K562 (cell line): ENCODE results near the gene CPED1. TPM values are rescaled to one million over a fixed set of nuclear protein-coding genes. Genes with fewer than 3 reads are reported as not detected.

Experiments
- ASH1L ChIP-seq: fragments of 450-650 bp; IDR thresholded peaks from 2 replicates; pipeline ENCODE4 v1.6.1; 2018; ENCODE audit warnings: borderline replicate concordance, mild to moderate bottlenecking, low read depth; ENCODE audit not compliant: partially characterized antibody
- E2F1 ChIP-seq: sonication (generic); formaldehyde crosslinking; IDR thresholded peaks from 2 replicates; pipeline ENCODE4 v1.8.1; 2023; ENCODE audit warnings: mild to moderate bottlenecking, missing genetic modification reagents, moderate library complexity
- EWSR1 ChIP-seq: fragments of 450-650 bp; IDR thresholded peaks from 2 replicates; pipeline ENCODE4 v1.6.1; 2018; ENCODE audit warnings: borderline replicate concordance, mild to moderate bottlenecking, low read depth, moderate library complexity; ENCODE audit not compliant: partially characterized antibody
- FOXK1 ChIP-seq: sonication (generic); formaldehyde crosslinking; IDR thresholded peaks from 2 replicates; pipeline ENCODE4 v1.8.0; 2022; ENCODE audit warnings: missing genetic modification reagents, mild to moderate bottlenecking, borderline replicate concordance
- NEUROD1 ChIP-seq: fragments of 150-350 bp; IDR thresholded peaks from 2 replicates; pipeline ENCODE4 v1.6.1; 2014; ENCODE audit warnings: borderline replicate concordance, low read length, low read depth; ENCODE audit not compliant: partially characterized antibody
- RBM17 ChIP-seq: fragments of 200-400 bp; formaldehyde crosslinking; IDR thresholded peaks from 2 replicates; pipeline ENCODE4 v1.6.1; 2017; ENCODE audit warnings: low read depth, mild to moderate bottlenecking, low read length, borderline replicate concordance
- ZHX1 ChIP-seq: fragments of 150-350 bp; conservative IDR thresholded peaks from 2 replicates; pipeline ENCODE4 v1.6.1; 2014; ENCODE audit warnings: low read length
- ZNF445 ChIP-seq: fragments of 250-450 bp; sonication (Bioruptor Pico); IDR thresholded peaks from 2 replicates; pipeline ENCODE4 v1.4.0; 2020; ENCODE audit warnings: low read depth, mild to moderate bottlenecking, moderate library complexity
- ZSCAN29 ChIP-seq: fragments of 450-650 bp; IDR thresholded peaks from 2 replicates; pipeline ENCODE4 v1.6.1; 2017
- polyA plus RNA-seq, 8 experiments: library from polyadenylated mRNA; depleted of rRNA in 4 of 8; stranded (reverse) in 5 of 8; unstranded in 3 of 8; fragments of >200 nt; fragmentation: Nextera tagmentation in 2 of 8; fragmentation: Illumina TruSeq in 1 of 8; extraction: Ambion mirVana in 2 of 8; extraction: Trizol in 1 of 8; gene quantifications; 2 replicates each; pipeline versions ENCODE4 v1.2.1 to v1.2.3, GENCODE V29; 2011 to 2014; ENCODE audit warnings: inconsistent platforms in 1 of 8, missing spikeins in 1 of 8
- total RNA-seq, 7 experiments: library from RNA; depleted of rRNA in 6 of 7; stranded (reverse); fragments of >200 nt in 6 of 7; fragmentation: Illumina TruSeq in 2 of 7; extraction: Trizol in 2 of 7; gene quantifications; 2 replicates each; pipeline versions ENCODE4 v1.2.1 to v1.2.3, GENCODE V29; 2011 to 2021; ENCODE audit warnings: low replicate concordance in 1 of 7
- TF ChIP-seq, protein P1 (sequence below), 3 experiments: fragments of 200-800 bp in 1 of 3; fragments of 250-450 bp in 1 of 3; fragments of 450-650 bp in 1 of 3; sonication (Bioruptor Pico) in 1 of 3; sonication (Bioruptor generic) in 1 of 3; formaldehyde crosslinking in 1 of 3; IDR thresholded peaks; 2 replicates each; pipeline versions ENCODE4 v1.6.1 to v1.8.0; 2016 to 2022; ENCODE audit warnings: mild to moderate bottlenecking in 2 of 3, missing genetic modification characterization in 2 of 3, missing compliant biosample characterization in 1 of 3, moderate library complexity in 1 of 3
- TF ChIP-seq, protein P2 (sequence below): fragments of 450-650 bp; IDR thresholded peaks from 2 replicates; pipeline ENCODE4 v1.6.1; 2016; ENCODE audit warnings: low read depth

CPED1 gene
- total and polyA plus RNA-seq, 9 of the 15 experiments (the other 6 are each of a cell fraction or from before 2014, with no cell fraction given) = 195 to 393 (median 290) TPM

DNA sequence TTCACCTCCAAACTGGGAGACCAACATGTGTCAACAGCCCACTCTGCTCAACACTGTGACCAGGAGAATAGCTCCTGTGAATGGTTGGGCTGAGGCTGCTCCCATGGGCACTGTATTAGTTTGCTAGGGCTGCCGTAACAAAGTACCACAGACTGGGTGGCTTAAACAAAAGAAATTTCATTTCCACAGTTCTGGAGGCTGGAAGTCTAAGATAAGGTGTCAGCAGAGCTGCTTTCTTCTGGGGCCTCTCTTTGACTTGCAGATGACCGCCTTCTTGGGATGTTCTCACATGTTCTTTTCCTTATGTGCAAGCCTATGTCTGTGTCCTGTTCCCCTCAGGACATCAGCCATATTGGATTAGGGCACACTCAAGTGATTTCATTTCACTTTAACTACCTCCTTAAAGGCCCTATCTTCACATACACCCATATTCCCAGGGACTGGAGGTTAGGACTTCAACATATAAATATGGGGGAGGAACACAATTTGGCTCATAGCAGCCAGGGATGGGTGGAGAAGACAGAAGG is 90.3 kb downstream of the CPED1 start (continued):
- TF ChIP-seq ZHX1 = no peak
- TF ChIP-seq ZSCAN29 = no peak
- no peak for TF ChIP-seq FOXK1 (CRISPR knock-in tag)
- TF ChIP-seq E2F1 (CRISPR knock-in tag) = no peak
- no peak for TF ChIP-seq ZNF445 (CRISPR knock-in tag)
- TF ChIP-seq, protein P1, sequence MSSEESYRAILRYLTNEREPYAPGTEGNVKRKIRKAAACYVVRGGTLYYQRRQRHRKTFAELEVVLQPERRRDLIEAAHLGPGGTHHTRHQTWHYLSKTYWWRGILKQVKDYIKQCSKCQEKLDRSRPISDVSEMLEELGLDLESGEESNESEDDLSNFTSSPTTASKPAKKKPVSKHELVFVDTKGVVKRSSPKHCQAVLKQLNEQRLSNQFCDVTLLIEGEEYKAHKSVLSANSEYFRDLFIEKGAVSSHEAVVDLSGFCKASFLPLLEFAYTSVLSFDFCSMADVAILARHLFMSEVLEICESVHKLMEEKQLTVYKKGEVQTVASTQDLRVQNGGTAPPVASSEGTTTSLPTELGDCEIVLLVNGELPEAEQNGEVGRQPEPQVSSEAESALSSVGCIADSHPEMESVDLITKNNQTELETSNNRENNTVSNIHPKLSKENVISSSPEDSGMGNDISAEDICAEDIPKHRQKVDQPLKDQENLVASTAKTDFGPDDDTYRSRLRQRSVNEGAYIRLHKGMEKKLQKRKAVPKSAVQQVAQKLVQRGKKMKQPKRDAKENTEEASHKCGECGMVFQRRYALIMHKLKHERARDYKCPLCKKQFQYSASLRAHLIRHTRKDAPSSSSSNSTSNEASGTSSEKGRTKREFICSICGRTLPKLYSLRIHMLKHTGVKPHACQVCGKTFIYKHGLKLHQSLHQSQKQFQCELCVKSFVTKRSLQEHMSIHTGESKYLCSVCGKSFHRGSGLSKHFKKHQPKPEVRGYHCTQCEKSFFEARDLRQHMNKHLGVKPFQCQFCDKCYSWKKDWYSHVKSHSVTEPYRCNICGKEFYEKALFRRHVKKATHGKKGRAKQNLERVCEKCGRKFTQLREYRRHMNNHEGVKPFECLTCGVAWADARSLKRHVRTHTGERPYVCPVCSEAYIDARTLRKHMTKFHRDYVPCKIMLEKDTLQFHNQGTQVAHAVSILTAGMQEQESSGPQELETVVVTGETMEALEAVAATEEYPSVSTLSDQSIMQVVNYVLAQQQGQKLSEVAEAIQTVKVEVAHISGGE (CRISPR knock-in tag; IDR thresholded peaks at IDR 0.05) = no peak
- TF ChIP-seq EWSR1 = no peak
- TF ChIP-seq NEUROD1 = no peak
- TF ChIP-seq, protein P2, sequence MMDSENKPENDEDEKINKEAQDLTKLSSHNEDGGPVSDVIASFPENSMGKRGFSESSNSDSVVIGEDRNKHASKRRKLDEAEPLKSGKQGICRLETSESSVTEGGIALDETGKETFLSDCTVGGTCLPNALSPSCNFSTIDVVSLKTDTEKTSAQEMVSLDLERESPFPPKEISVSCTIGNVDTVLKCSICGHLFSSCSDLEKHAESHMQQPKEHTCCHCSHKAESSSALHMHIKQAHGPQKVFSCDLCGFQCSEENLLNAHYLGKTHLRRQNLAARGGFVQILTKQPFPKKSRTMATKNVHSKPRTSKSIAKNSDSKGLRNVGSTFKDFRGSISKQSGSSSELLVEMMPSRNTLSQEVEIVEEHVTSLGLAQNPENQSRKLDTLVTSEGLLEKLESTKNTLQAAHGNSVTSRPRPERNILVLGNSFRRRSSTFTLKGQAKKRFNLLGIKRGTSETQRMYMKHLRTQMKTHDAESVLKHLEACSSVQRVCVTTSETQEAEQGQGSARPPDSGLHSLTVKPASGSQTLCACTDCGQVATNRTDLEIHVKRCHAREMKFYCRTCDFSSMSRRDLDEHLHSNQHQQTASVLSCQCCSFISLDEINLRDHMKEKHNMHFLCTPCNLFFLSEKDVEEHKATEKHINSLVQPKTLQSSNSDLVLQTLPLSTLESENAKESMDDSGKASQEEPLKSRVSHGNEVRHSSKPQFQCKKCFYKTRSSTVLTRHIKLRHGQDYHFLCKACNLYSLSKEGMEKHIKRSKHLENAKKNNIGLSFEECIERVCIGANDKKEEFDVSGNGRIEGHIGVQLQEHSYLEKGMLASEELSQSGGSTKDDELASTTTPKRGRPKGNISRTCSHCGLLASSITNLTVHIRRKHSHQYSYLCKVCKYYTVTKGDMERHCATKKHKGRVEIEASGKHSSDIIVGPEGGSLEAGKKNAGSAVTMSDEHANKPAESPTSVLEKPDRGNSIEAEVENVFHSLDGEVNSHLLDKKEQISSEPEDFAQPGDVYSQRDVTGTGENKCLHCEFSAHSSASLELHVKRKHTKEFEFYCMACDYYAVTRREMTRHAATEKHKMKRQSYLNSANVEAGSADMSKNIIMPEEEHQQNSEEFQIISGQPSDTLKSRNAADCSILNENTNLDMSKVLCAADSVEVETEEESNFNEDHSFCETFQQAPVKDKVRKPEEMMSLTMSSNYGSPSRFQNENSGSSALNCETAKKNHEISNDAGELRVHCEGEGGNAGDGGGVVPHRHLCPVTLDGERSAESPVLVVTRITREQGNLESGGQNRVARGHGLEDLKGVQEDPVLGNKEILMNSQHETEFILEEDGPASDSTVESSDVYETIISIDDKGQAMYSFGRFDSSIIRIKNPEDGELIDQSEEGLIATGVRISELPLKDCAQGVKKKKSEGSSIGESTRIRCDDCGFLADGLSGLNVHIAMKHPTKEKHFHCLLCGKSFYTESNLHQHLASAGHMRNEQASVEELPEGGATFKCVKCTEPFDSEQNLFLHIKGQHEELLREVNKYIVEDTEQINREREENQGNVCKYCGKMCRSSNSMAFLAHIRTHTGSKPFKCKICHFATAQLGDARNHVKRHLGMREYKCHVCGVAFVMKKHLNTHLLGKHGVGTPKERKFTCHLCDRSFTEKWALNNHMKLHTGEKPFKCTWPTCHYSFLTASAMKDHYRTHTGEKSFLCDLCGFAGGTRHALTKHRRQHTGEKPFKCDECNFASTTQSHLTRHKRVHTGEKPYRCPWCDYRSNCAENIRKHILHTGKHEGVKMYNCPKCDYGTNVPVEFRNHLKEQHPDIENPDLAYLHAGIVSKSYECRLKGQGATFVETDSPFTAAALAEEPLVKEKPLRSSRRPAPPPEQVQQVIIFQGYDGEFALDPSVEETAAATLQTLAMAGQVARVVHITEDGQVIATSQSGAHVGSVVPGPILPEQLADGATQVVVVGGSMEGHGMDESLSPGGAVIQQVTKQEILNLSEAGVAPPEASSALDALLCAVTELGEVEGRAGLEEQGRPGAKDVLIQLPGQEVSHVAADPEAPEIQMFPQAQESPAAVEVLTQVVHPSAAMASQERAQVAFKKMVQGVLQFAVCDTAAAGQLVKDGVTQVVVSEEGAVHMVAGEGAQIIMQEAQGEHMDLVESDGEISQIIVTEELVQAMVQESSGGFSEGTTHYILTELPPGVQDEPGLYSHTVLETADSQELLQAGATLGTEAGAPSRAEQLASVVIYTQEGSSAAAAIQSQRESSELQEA = no peak
- TF ChIP-seq RBM17 = no peak
- no peak for TF ChIP-seq ASH1L
